T1000 (cell line): Measurements from ENCODE around the gene ARPC1A.

Experiments used
- DNase-seq: peaks from one replicate; lab custom pipeline; 2025; ENCODE audit warnings: mixed read lengths; lab: John Stamatoyannopoulos, UW

ARPC1A gene

GRCh38 chr7:99410635-99411034, 84.9 kb downstream of the ARPC1A start:
- no peak for DNase-seq

GRCh38 chr7:99415513-99416127, 89.9 kb downstream of the ARPC1A start:
- peak; percentile 21 for DNase-seq
